Measurements from ENCODE around the gene WDR27. TPM values are rescaled to one million over a fixed set of nuclear protein-coding genes. Genes with fewer than 3 reads are reported as not detected.

The WDR27 gene
- polyA plus RNA-seq, 1 donor from 2014 or later, result 35.8 TPM

GRCh38 chr6:169457762-169458161, 244.1 kb downstream of the WDR27 start:
- no peaks in the 10 kb centered on the region for H3K79me2 ChIP-seq (replicated peaks; ENCODE audit: insufficient read depth, low read length)
- no peaks in the 10 kb centered on the region for H4K20me1 ChIP-seq (ENCODE audit: insufficient read depth)
- no peaks in the 10 kb centered on the region for H3K9me2 ChIP-seq (ENCODE audit: insufficient read depth, low read length)
- no peaks in the 10 kb centered on the region for H3F3A ChIP-seq (ENCODE audit: insufficient read depth, low read length, poor library complexity, severe bottlenecking)
- TF ChIP-seq TAF1 (IDR thresholded peaks at IDR 0.05; ENCODE audit: low read depth), result no peak
- TF ChIP-seq, protein P1, sequence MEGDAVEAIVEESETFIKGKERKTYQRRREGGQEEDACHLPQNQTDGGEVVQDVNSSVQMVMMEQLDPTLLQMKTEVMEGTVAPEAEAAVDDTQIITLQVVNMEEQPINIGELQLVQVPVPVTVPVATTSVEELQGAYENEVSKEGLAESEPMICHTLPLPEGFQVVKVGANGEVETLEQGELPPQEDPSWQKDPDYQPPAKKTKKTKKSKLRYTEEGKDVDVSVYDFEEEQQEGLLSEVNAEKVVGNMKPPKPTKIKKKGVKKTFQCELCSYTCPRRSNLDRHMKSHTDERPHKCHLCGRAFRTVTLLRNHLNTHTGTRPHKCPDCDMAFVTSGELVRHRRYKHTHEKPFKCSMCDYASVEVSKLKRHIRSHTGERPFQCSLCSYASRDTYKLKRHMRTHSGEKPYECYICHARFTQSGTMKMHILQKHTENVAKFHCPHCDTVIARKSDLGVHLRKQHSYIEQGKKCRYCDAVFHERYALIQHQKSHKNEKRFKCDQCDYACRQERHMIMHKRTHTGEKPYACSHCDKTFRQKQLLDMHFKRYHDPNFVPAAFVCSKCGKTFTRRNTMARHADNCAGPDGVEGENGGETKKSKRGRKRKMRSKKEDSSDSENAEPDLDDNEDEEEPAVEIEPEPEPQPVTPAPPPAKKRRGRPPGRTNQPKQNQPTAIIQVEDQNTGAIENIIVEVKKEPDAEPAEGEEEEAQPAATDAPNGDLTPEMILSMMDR (IDR thresholded peaks at IDR 0.05; ENCODE audit: poor library complexity, severe bottlenecking), result no peak
- no peak for TF ChIP-seq EP300 (conservative IDR thresholded peaks at IDR 0.05; ENCODE audit: poor library complexity, severe bottlenecking)
- TF ChIP-seq SMC3 (conservative IDR thresholded peaks at IDR 0.05; ENCODE audit: poor library complexity), result no peak
- TF ChIP-seq MXI1 (conservative IDR thresholded peaks at IDR 0.05; ENCODE audit: poor library complexity, severe bottlenecking), result no peak
- TF ChIP-seq, protein P2, sequence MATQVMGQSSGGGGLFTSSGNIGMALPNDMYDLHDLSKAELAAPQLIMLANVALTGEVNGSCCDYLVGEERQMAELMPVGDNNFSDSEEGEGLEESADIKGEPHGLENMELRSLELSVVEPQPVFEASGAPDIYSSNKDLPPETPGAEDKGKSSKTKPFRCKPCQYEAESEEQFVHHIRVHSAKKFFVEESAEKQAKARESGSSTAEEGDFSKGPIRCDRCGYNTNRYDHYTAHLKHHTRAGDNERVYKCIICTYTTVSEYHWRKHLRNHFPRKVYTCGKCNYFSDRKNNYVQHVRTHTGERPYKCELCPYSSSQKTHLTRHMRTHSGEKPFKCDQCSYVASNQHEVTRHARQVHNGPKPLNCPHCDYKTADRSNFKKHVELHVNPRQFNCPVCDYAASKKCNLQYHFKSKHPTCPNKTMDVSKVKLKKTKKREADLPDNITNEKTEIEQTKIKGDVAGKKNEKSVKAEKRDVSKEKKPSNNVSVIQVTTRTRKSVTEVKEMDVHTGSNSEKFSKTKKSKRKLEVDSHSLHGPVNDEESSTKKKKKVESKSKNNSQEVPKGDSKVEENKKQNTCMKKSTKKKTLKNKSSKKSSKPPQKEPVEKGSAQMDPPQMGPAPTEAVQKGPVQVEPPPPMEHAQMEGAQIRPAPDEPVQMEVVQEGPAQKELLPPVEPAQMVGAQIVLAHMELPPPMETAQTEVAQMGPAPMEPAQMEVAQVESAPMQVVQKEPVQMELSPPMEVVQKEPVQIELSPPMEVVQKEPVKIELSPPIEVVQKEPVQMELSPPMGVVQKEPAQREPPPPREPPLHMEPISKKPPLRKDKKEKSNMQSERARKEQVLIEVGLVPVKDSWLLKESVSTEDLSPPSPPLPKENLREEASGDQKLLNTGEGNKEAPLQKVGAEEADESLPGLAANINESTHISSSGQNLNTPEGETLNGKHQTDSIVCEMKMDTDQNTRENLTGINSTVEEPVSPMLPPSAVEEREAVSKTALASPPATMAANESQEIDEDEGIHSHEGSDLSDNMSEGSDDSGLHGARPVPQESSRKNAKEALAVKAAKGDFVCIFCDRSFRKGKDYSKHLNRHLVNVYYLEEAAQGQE (IDR thresholded peaks at IDR 0.05; ENCODE audit: borderline replicate concordance), result no peak
- TF ChIP-seq EZH2 (IDR thresholded peaks at IDR 0.05; ENCODE audit: borderline replicate concordance, insufficient read depth, low read length, poor library complexity, severe bottlenecking), result no peak
- no peak overlapping the region for H3K4me2 ChIP-seq (ENCODE audit: low read length)
- no peak overlapping the region for H3K27ac ChIP-seq (ENCODE audit: low read length)
- no peak overlapping the region for H2AFZ ChIP-seq (ENCODE audit: low read depth, low read length)
- no peak overlapping the region for H3K4me3 ChIP-seq (ENCODE audit: low read length)
- H3K36me3 ChIP-seq (ENCODE audit: insufficient read depth, low read length), result no peaks in the 10 kb centered on the region
- no peak overlapping the region for H3K9ac ChIP-seq (ENCODE audit: low read length)
- H3K9me3 ChIP-seq (ENCODE audit: low read length), result peaks cover 3% of the 10 kb centered on the region
- H3K27me3 ChIP-seq (ENCODE audit: insufficient read depth, low read depth, low read length), result no peaks in the 10 kb centered on the region

DNA sequence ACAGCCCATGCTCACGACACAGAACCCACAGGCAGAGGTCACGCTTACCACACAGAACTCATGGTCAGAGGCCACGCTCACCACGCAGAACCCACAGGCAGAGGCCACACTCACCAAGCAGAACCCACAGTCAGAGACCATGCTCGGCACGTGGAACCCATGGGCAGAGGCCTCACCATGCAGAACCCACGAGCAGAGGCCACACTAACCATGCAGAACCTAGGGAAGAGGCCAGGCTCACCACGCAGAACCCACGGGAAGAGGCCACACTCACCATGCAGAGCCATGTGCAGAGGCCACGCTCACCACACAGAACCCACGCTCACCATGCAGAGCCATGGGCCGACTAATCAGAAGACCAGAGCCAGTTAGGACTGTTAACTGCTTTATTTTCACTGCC, 245.0 kb downstream of the WDR27 start:
- TF ChIP-seq EZH2 (IDR thresholded peaks at IDR 0.05; ENCODE audit: borderline replicate concordance, insufficient read depth, low read length, poor library complexity, severe bottlenecking) (no peak), RAD21 (conservative IDR thresholded peaks at IDR 0.05) (no peak), TAF1 (IDR thresholded peaks at IDR 0.05; ENCODE audit: low read depth) (no peak), SMC3 (conservative IDR thresholded peaks at IDR 0.05; ENCODE audit: poor library complexity) (no peak), EP300 (conservative IDR thresholded peaks at IDR 0.05; ENCODE audit: poor library complexity, severe bottlenecking) (no peak), POLR2AphosphoS5 (IDR thresholded peaks at IDR 0.05) (no peak), MXI1 (conservative IDR thresholded peaks at IDR 0.05; ENCODE audit: poor library complexity, severe bottlenecking) (no peak)
- TF ChIP-seq, protein P1 (IDR thresholded peaks at IDR 0.05; ENCODE audit: poor library complexity, severe bottlenecking), result no peak
- TF ChIP-seq, protein P2 (IDR thresholded peaks at IDR 0.05; ENCODE audit: borderline replicate concordance), result no peak

More for the DNA sequence above, 245.0 kb downstream of the WDR27 start:
- H3K9me3 ChIP-seq (ENCODE audit: low read length), result peaks cover 3% of the 10 kb centered on the region
- no peak overlapping the region for H3K4me3 ChIP-seq (ENCODE audit: low read length)
- no peaks in the 10 kb centered on the region for H4K20me1 ChIP-seq (ENCODE audit: insufficient read depth)
- no peaks in the 10 kb centered on the region for H3K9me2 ChIP-seq (ENCODE audit: insufficient read depth, low read length)
- H3K4me2 ChIP-seq (ENCODE audit: low read length), result no peak overlapping the region
- H3K27ac ChIP-seq (ENCODE audit: low read length), result no peak overlapping the region
- H3F3A ChIP-seq (ENCODE audit: insufficient read depth, low read length, poor library complexity, severe bottlenecking), result no peaks in the 10 kb centered on the region
- H3K9ac ChIP-seq (ENCODE audit: low read length), result no peak overlapping the region
- no peaks in the 10 kb centered on the region for H3K79me2 ChIP-seq (replicated peaks; ENCODE audit: insufficient read depth, low read length)
- H2AFZ ChIP-seq (ENCODE audit: low read depth, low read length), result no peak overlapping the region
- no peaks in the 10 kb centered on the region for H3K36me3 ChIP-seq (ENCODE audit: insufficient read depth, low read length)
- H3K27me3 ChIP-seq (ENCODE audit: insufficient read depth, low read depth, low read length), result no peaks in the 10 kb centered on the region

All from neural cell (in vitro differentiated cells).